GM21360 (cell line): ENCODE data around the gene IGSF23.

Source experiments
- ATAC-seq: cut with Tn5 transposase; IDR thresholded peaks from one replicate; pipeline ENCODE4 v1.9.1; 2021; ENCODE audit warnings: mild to moderate bottlenecking, moderate library complexity; ENCODE audit not compliant: unreplicated experiment

The IGSF23 gene, protein sequence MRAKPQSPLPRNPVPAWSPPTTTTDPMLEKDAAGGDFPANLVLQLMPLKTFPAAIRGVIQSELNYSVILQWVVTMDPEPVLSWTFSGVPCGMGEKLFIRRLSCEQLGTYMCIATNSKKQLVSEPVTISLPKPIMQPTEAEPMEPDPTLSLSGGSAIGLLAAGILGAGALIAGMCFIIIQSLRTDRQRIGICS

GRCh38 chr19:44613295-44614178 lies at the start of gene IGSF23:
Gene IGSF23, plus strand, starts transcription at chr19:44613563. Its CDS starts 83 bp downstream, at chr19:44613646.
- ATAC-seq: no peak

DNA sequence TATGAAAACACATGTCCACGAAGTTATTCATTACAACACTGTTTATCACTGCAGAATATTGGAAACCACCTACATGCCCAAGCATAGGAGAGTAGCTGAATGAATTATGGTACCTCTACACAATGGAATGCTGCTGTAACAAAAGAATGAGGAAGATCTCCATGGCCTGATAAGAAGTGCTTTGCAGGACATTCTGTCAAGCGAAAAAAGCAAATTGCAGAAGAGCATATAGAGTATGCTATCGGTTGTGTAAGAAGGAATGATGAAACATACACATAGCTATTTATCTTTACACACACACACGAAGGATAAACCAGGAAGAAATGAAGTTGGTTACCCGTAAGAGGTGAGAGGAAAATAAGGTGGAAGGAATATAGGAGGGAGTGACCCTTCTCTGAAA lies 46.4 kb upstream of the IGSF23 start:
- ATAC-seq: no peak

DNA sequence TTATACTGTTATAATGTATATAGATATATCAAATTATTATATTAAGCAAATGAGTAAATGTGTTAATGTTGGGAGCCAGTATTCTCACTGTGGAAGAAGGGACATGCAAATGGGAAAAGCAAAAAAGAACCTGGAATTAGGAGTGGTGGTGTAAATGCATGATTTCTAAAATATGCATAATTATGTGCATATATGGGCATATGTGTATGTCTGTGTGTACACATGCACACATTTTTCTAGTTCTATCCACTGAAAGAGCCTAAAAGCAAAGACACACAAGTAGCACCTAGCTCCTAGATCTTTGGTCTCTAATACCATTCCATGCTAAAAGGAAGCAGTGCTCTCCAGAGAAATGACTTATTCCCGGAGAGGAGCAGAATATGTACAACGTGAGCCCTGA lies 45.6 kb upstream of the IGSF23 start:
- ATAC-seq: no peak

- no peak for ATAC-seq
Measured at GRCh38 chr19:44570603-44570983, 42.8 kb upstream of the IGSF23 start.

DNA sequence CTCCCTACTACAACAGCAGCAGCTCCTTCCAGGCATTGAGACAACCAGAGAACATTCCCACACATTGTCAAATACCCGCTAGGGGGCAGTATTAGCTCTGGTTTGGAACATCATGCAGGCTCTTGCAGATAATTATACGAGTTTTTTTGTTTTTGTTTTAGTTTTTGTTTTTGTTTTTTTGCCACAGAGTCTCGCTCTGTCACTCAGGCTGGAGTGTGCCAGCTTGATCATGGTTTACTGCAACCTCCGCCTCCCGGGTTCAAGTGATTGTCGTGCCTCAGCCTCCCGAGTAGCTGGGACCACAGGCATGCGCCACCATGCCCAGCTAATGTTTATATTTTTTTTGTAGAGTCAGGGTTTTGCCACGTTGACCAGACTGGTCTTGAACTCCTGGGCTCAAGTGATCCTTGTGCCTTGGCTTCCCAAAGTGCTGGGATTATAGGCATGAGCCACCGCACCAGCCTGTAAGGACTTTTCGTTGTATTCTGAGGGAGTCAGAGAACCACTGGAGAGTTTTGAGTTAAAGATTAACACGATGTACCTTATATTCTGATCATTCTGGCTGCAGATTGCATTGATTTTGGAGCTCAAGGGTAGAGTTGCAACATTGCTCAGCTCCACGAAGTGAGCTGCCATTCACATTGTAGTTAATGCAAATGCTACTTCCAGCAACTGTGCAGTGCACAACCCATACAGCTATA lies 42.2 kb upstream of the IGSF23 start:
- no peak for ATAC-seq

DNA sequence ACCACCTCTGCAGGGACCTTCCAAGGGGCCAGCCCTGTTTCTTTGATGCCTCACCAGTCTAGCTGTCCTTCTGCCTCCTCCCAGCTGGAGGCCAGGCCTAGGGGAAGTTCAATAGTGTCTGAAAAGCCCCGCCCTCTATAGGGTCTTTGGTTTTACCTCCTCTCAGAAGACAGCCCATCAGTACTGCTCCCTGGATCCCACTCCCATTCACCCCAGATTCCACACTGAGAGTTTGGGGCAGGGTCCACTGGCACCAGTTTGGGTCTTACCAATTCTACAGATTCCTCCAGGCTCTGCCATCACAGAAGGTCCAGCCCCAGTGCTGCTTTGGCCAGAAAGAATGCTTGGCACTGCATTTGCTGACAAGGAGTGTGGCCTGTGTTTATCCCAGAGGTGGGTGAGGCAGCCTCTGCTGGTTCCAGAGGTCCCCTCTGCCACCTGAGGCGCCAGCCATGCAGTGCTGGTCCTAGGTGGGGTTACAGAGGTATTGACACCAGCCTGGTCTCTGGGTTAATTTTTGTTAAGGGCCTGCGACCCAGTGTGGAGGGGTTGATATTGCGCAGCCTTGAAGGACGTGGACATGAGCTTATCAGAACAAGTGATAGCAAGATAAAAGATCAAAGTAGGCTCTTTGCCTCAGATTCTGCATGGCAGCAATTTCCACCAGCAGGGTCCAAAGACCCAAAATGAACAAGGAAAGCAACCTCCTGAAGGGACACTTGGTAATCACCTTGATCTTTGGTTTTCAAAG lies 41.4 kb upstream of the IGSF23 start:
- ATAC-seq: no peak

- no peak for ATAC-seq
Measured at GRCh38 chr19:44572581-44572900, 40.8 kb upstream of the IGSF23 start.

- no peak for ATAC-seq
Measured at GRCh38 chr19:44573183-44573582, 40.2 kb upstream of the IGSF23 start.

GRCh38 chr19:44573627-44574026 lies 39.7 kb upstream of the IGSF23 start:
- no peak for ATAC-seq

GRCh38 chr19:44574186-44574950 lies 39.0 kb upstream of the IGSF23 start:
- no peak for ATAC-seq

GRCh38 chr19:44575116-44575700 lies 38.2 kb upstream of the IGSF23 start:
- ATAC-seq: no peak

GRCh38 chr19:44576843-44577565 lies 36.4 kb upstream of the IGSF23 start:
- no peak for ATAC-seq

- no peak for ATAC-seq
Measured at GRCh38 chr19:44577566-44577874, 35.8 kb upstream of the IGSF23 start.

- no peak for ATAC-seq
Measured at GRCh38 chr19:44579663-44580365, 33.5 kb upstream of the IGSF23 start.

DNA sequence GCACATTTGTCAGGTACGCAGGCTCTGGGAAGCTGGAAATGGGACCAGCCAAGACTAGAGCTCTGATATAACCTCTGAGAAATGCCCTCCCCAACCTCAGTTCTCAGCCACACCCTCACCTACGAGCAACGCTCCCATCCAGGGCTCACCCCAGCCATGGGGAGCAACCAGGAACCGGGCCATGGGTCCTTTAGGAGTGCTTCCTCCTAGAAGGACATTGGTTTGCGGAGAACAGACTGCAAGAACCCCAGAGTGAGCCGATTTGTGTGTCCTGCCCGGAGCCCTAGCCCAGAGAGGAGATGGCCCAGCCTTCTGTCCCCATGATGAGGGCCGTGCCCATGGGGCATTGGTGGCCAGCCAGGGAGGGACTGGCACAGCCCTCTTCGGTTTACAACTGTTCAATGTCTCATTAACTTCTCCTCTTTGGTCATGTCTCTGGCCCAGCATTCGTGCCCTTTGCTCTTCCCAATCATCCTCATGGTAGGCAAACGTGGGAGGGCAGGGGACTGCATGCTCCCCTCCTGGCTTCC lies 32.9 kb upstream of the IGSF23 start:
- ATAC-seq: no peak

DNA sequence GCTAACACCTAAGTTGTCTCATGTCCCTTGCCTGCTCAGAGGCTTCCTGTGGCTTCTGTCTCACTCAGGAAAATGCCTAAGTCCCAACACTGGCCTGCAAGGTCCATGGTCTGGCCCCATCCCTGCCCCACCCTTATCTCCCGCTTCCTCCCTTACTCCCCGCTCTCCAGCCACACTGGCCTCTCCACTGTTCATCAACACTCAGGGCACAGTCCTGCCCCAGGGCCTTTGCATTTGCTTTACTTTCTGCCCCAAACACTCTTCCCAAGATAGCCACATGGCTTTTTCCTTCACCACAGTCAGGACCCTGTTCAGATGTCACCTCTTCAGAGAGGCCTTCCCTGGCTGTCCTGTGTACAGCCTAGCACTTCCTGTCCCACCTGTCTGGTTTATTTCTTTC lies 32.1 kb upstream of the IGSF23 start:
- ATAC-seq: no peak

DNA sequence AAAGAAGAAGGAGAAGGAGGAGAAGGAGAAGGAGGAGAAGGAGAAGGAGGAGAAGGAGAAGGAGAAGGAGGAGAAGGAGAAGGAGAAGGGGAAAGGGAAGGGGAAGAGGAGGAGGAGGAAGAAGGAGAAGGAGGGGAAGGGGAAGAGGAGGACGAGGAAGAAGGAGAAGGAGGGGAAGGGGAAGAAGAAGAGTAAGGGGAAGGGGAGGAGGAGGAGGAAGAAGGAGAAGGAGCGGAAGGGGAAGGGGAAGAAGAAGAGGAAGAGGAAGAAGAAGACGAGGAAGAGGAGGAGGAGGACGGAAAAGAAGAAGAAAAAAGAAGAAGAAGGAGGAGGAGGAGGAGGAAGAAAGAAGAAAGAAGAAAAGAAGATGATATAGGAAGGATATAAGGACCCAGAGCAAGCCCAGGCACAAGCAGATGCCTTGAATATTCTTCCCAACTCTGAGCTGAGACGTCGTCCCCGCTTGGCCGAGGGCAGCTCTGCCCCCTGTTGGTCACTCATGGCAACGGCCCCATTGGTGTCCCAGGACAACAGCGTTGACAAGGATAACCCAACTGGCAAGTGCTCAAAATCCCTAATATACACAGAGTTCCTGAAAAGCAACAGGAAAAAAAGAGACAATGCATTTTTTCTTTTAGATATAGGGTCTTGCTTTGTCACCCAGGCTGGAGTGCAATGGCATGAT lies 30.6 kb upstream of the IGSF23 start:
- ATAC-seq: no peak
